Ovary (tissue), 9 donors: ENCODE results near the gene SLC1A2. TPM values are rescaled to one million over a fixed set of nuclear protein-coding genes. Genes with fewer than 3 reads are reported as not detected.

Experiments
- DNase-seq, 5 donors: peaks; one replicate each; pipeline ENCODE4 v3.0.0-alpha.2; 2019 to 2020
- H3K27ac ChIP-seq, 2 donors: fragments of 200-600 bp; one replicate each; pipeline versions ENCODE4 v1.5.1 to v1.8.0; 2019 to 2022
- H3K27me3 ChIP-seq: fragments of 200-600 bp; one replicate; pipeline ENCODE4 v1.8.0; 2022
- H3K36me3 ChIP-seq: fragments of 200-600 bp; sonication (generic); one replicate; pipeline ENCODE4 v1.5.1; 2019
- H3K4me1 ChIP-seq: one replicate; pipeline ENCODE4 v1.8.1; 2013; ENCODE audit warnings: mild to moderate bottlenecking, moderate library complexity; ENCODE audit not compliant: insufficient read depth
- H3K4me3 ChIP-seq: fragments of 200-600 bp; sonication (generic); one replicate; pipeline ENCODE4 v1.5.1; 2017
- H3K9me3 ChIP-seq, 2 donors: fragments of 200-600 bp in 1 of 2; sonication (generic) in 1 of 2; one replicate each; pipeline versions ENCODE4 v1.5.1 to v1.8.1; 2013 to 2019; ENCODE audit warnings: mild to moderate bottlenecking in 1 of 2, moderate library complexity in 1 of 2
- EP300 ChIP-seq: sonication (generic); formaldehyde crosslinking; IDR thresholded peaks from one replicate; pipeline ENCODE4 v1.6.1; 2017; ENCODE audit warnings: antibody characterized with exemption
- POLR2A ChIP-seq: fragments of 450-650 bp; IDR thresholded peaks from one replicate; pipeline ENCODE4 v1.6.1; 2017; ENCODE audit warnings: antibody characterized with exemption, mild to moderate bottlenecking, moderate library complexity
- WGBS, 3 donors: extraction: QIAGEN DNeasy Blood & Tissue Kit in 1 of 3; methylation state at CpG; one replicate each; pipeline versions ENCODE4 v1.1.5 to v1.1.7; 2013 to 2017; 5-methylcytosine and 5-hydroxymethylcytosine counted together
- intact Hi-C, 4 donors: fragments of 100-400 bp; cut with DNase I; formaldehyde crosslinking; loops; one replicate each; pipeline versions ENCODE4 v1.11.0 to v1.15.1; 2022 to 2023
- polyA plus RNA-seq, 2 donors: library from polyadenylated mRNA; stranded (reverse); fragments of 200-250 nt in 1 of 2; fragments of 350-450 nt in 1 of 2; fragmentation: Illumina TruSeq in 1 of 2; extraction: RNeasy Lipid Tissue Mini Kit (QIAGEN cat#74804) in 1 of 2; gene quantifications; one replicate each; pipeline ENCODE4 v1.2.3, GENCODE V29; 2013 to 2014
- total RNA-seq, 7 donors: library from RNA; depleted of rRNA in 2 of 7; stranded (reverse); fragments of >200 nt in 2 of 7; fragmentation: NEBNext Ultra II Directional in 3 of 7; extraction: Animal tissue kit (Norgen Biotek cat#: 25700) in 3 of 7; gene quantifications; one replicate each; pipeline versions ENCODE4 v1.1.0 to v1.2.4, GENCODE V29; 2016 to 2023
- TF ChIP-seq, protein P1 (sequence below), 3 donors: fragments of 450-650 bp in 2 of 3; fragments of 200-600 bp in 1 of 3; IDR thresholded peaks; one replicate each; pipeline versions ENCODE4 v1.5.1 to v1.8.0; 2016 to 2022; ENCODE audit warnings: antibody characterized with exemption in 3 of 3, mild to moderate bottlenecking in 1 of 3
- donor health status: DM: no; HTN: no; CAD: no; lungs with moderate emphysema.
- donor health status: DM: no; HTN: no; CAD: no.
- donor health status: Bipolar disorder and iron deficiency.
- donor health status: DM: yes; HTN: yes; CAD: no.
- donor health status: DM: no; HTN: no; CAD: no.
- donor health status: DM: yes; HTN: yes; CAD: no.

SLC1A2 gene
- total and polyA plus RNA-seq, 9 donors, result 0.02 to 0.80 (median 0.15) TPM

- Histone ChIP-seq H3K27me3 (no peaks in the 10 kb centered on the region), H3K27ac (no peak overlapping the region)
Measured at GRCh38 chr11:35241531-35241930, 177.8 kb downstream of the SLC1A2 start.

GRCh38 chr11:35241083-35241482 is 178.3 kb downstream of the SLC1A2 start:
- H3K4me3 ChIP-seq, result no peak overlapping the region
- H3K9me3 ChIP-seq, result no peaks in the 10 kb centered on the region
- H3K4me1 ChIP-seq, result no peaks in the 10 kb centered on the region
- no peaks in the 10 kb centered on the region for H3K27me3 ChIP-seq
- H3K27ac ChIP-seq, result no peak overlapping the region
- 97 to 100% (median 98%) methylated on average over 1 of the region's 1 CpG for WGBS, 3 donors
- no peak for DNase-seq
- TF ChIP-seq, protein P1, sequence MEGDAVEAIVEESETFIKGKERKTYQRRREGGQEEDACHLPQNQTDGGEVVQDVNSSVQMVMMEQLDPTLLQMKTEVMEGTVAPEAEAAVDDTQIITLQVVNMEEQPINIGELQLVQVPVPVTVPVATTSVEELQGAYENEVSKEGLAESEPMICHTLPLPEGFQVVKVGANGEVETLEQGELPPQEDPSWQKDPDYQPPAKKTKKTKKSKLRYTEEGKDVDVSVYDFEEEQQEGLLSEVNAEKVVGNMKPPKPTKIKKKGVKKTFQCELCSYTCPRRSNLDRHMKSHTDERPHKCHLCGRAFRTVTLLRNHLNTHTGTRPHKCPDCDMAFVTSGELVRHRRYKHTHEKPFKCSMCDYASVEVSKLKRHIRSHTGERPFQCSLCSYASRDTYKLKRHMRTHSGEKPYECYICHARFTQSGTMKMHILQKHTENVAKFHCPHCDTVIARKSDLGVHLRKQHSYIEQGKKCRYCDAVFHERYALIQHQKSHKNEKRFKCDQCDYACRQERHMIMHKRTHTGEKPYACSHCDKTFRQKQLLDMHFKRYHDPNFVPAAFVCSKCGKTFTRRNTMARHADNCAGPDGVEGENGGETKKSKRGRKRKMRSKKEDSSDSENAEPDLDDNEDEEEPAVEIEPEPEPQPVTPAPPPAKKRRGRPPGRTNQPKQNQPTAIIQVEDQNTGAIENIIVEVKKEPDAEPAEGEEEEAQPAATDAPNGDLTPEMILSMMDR (IDR thresholded peaks at IDR 0.05), result no peak
- TF ChIP-seq EP300, result no peak
- intact Hi-C loops, result no loop called here
- H3K36me3 ChIP-seq, result no peaks in the 10 kb centered on the region

More at GRCh38 chr11:35241531-35241930, 177.8 kb downstream of the SLC1A2 start:
- WGBS, 3 donors, result 92 to 100% (median 96%) methylated on average over 1 of the region's 1 CpG
- H3K9me3 ChIP-seq, result no peaks in the 10 kb centered on the region
- no peak overlapping the region for H3K4me3 ChIP-seq
- intact Hi-C loops, result no loop called here
- DNase-seq, result no peak
- no peaks in the 10 kb centered on the region for H3K36me3 ChIP-seq
- H3K4me1 ChIP-seq, result no peaks in the 10 kb centered on the region
- TF ChIP-seq POLR2A, result no peak
- TF ChIP-seq, protein P1 (IDR thresholded peaks at IDR 0.05), result no peak
- TF ChIP-seq EP300, result no peak

- TF ChIP-seq, protein P1 (IDR thresholded peaks at IDR 0.05), result no peak
- Histone ChIP-seq H3K4me1 (no peaks in the 10 kb centered on the region), H3K9me3 (no peaks in the 10 kb centered on the region), H3K27ac (no peak overlapping the region), H3K4me3 (no peak overlapping the region), H3K36me3 (no peaks in the 10 kb centered on the region), H3K27me3 (no peaks in the 10 kb centered on the region)
- no peak for DNase-seq
- intact Hi-C loops, result loop anchor here in 1 of 4 donors (1.0 to 5.0 kb wide), 2 partner anchors 18 to 317 kb away; no protein-coding TSS in a partner anchor
- WGBS, 3 donors, result 58 to 65% (median 62%) methylated on average over 4 of the region's 4 CpGs
Measured at GRCh38 chr11:35239471-35240075, 179.8 kb downstream of the SLC1A2 start.

DNA sequence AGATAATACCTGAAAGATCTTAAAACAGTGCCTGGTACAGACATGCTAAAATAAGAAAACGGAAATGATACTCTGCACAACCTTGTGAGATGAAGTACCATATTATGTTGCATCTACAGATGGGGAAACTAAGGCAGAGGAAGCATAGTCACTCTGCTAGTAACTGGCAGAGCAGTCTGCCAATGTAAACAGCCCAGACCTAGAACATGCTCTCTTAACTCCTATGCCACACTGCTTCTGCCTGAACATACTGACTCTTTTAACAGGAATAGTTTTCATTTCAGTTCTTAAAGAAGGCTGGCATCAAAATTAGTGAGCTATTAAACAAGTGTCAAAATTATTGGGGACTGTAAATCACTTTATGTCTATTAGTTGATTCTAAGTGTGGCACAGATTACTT is 180.5 kb downstream of the SLC1A2 start:
- no peak overlapping the region for H3K4me3 ChIP-seq
- no peak for TF ChIP-seq POLR2A
- TF ChIP-seq, protein P1 (IDR thresholded peaks at IDR 0.05), result no peak
- TF ChIP-seq EP300, result no peak
- H3K27ac ChIP-seq, result no peak overlapping the region
- intact Hi-C loops, result loop anchor here in 1 of 4 donors (5.0 kb wide), 1 partner anchor 317 kb away; no protein-coding TSS in a partner anchor
- H3K9me3 ChIP-seq, result no peaks in the 10 kb centered on the region
- WGBS, 3 donors, result 86 to 96% (median 88%) methylated on average over 1 of the region's 1 CpG
- DNase-seq, result no peak
- no peaks in the 10 kb centered on the region for H3K4me1 ChIP-seq
- no peaks in the 10 kb centered on the region for H3K27me3 ChIP-seq
- no peaks in the 10 kb centered on the region for H3K36me3 ChIP-seq
